Gastroesophageal sphincter (tissue), 3 donors: ENCODE results near the gene CAMK2B.

Experiments used
- CTCF ChIP-seq, 4 experiments: fragments of 200-600 bp in 2 of 4; fragments of 450-650 bp in 2 of 4; sonication (generic) in 1 of 4; IDR thresholded peaks; one replicate each; pipeline ENCODE4 v1.5.1; 2017 to 2019; ENCODE audit warnings: antibody characterized with exemption in 4 of 4, mild to moderate bottlenecking in 2 of 4, moderate library complexity in 2 of 4
- POLR2A ChIP-seq, 2 donors: fragments of 450-650 bp; IDR thresholded peaks; one replicate each; pipeline ENCODE4 v1.6.1; 2017; ENCODE audit warnings: antibody characterized with exemption in 2 of 2, mild to moderate bottlenecking in 2 of 2, moderate library complexity in 1 of 2

DNA sequence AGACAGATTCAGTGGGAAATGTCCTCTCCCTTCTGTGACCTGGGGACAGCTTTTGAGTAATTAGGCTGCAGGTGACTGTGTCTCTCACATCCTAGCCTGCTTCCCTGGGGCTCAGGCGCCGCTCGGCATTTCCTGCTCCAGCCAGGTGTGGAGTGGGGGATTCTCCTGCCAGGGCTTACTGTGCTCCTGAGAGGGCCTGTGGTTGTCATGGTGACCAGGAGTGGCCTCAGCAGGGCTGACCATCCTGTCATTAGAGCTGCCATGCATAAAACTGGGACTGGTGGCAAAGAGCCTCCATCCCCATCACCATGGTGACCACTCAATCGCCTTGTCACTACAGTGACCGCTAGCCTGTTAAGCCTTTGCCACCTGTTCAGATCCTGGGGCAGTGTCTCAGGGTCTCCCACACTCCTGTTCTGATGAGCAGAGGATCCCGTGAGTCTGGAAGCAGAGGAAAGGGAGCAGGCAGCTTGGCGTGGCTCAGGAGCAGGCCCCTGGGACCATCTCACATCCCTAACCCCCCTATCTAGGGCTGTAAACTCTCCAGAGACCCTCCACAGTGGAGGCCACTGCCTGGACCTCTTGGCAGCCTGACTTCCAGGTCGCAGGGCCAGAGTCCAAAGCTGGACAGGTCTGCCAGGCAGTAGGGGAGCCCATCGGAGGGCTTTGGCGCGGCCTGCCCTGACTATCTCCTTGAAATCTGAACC, 136.0 kb downstream of the CAMK2B start, which contains the start of gene GCK:
- TF ChIP-seq CTCF (IDR thresholded peaks at IDR 0.05) (no peak), POLR2A (IDR thresholded peaks at IDR 0.05) (no peak)
